GM15510 (cell line): Measurements from ENCODE around the gene NUDCD3.

Source experiments
- POLR2A ChIP-seq: IDR thresholded peaks from 3 replicates; pipeline ENCODE4 v1.6.1; 2011; ENCODE audit warnings: borderline replicate concordance; ENCODE audit not compliant: insufficient read length; ENCODE audit errors: extremely low read depth

NUDCD3 gene

GRCh38 chr7:44391746-44392617 lies 98.5 kb downstream of the NUDCD3 start:
- TF ChIP-seq POLR2A: no peak

GRCh38 chr7:44391171-44391570 lies 99.3 kb downstream of the NUDCD3 start:
- no peak for TF ChIP-seq POLR2A

GRCh38 chr7:44390701-44391100 lies 99.8 kb downstream of the NUDCD3 start:
- no peak for TF ChIP-seq POLR2A

- no peak for TF ChIP-seq POLR2A
These were observed 102.1 kb downstream of the NUDCD3 start for GRCh38 chr7:44388089-44388970.

GRCh38 chr7:44387389-44387788 lies 103.1 kb downstream of the NUDCD3 start:
- TF ChIP-seq POLR2A: no peak

- no peak for TF ChIP-seq POLR2A
These were observed 104.1 kb downstream of the NUDCD3 start for GRCh38 chr7:44386139-44386913.

- no peak for TF ChIP-seq POLR2A
These were observed 104.9 kb downstream of the NUDCD3 start for GRCh38 chr7:44385434-44386138.

GRCh38 chr7:44384586-44385433 lies 105.6 kb downstream of the NUDCD3 start:
- TF ChIP-seq POLR2A: no peak

- TF ChIP-seq POLR2A: no peak
These were observed 106.9 kb downstream of the NUDCD3 start for GRCh38 chr7:44383566-44383965.

- TF ChIP-seq POLR2A: no peak
These were observed 107.8 kb downstream of the NUDCD3 start for GRCh38 chr7:44382459-44383265.

- no peak for TF ChIP-seq POLR2A
These were observed 108.8 kb downstream of the NUDCD3 start for GRCh38 chr7:44381494-44382220.
